Cortex of kidney (tissue), 1 donor: ENCODE results near the gene NPAS1.

Source experiments
- DNase-seq: peaks from one replicate; lab custom pipeline; 2025; lab: John Stamatoyannopoulos, UW

Gene NPAS1

GRCh38 chr19:47019431-47020041, at the start of gene NPAS1:
NPAS1 (plus strand) TSS chr19:47019837; CDS start chr19:47021048, 1,211 bp downstream.
- no peak for DNase-seq

GRCh38 chr19:46970815-46971214, 48.8 kb upstream of the NPAS1 start:
- DNase-seq = no peak

GRCh38 chr19:46972311-46972710, 47.3 kb upstream of the NPAS1 start:
- DNase-seq = no peak

- no peak for DNase-seq
These were observed 45.5 kb upstream of the NPAS1 start for GRCh38 chr19:46974181-46974580.

- no peak for DNase-seq
These were observed 44.4 kb upstream of the NPAS1 start for GRCh38 chr19:46975011-46975924.

GRCh38 chr19:46975925-46976782, 43.5 kb upstream of the NPAS1 start:
- DNase-seq = no peak

GRCh38 chr19:46976845-46977320, 42.8 kb upstream of the NPAS1 start:
- DNase-seq = no peak

- DNase-seq = no peak
These were observed 42.1 kb upstream of the NPAS1 start for GRCh38 chr19:46977548-46977947.

GRCh38 chr19:46978171-46978869, 41.3 kb upstream of the NPAS1 start:
- DNase-seq = no peak

- no peak for DNase-seq
These were observed 40.2 kb upstream of the NPAS1 start for GRCh38 chr19:46979126-46980105.

GRCh38 chr19:46980761-46981160, 38.9 kb upstream of the NPAS1 start:
- DNase-seq = no peak

GRCh38 chr19:46981286-46981945, 38.2 kb upstream of the NPAS1 start:
- DNase-seq = no peak

GRCh38 chr19:46983097-46983496, 36.5 kb upstream of the NPAS1 start:
- no peak for DNase-seq

GRCh38 chr19:46984077-46985010, 35.3 kb upstream of the NPAS1 start:
- DNase-seq = no peak

- DNase-seq = no peak
These were observed 33.9 kb upstream of the NPAS1 start for GRCh38 chr19:46985542-46986415.

- DNase-seq = no peak
These were observed 30.9 kb upstream of the NPAS1 start for GRCh38 chr19:46988614-46989230.

- no peak for DNase-seq
These were observed 28.5 kb upstream of the NPAS1 start for GRCh38 chr19:46990991-46991676.
